ENCODE data around the gene CFAP54.

- TF ChIP-seq CTCF (conservative IDR thresholded peaks at IDR 0.05; ENCODE audit: low read depth in 2 of 2): no peak
- no peak for TF ChIP-seq EZH2 (IDR thresholded peaks at IDR 0.05; ENCODE audit: low read depth, unreplicated experiment)
- TF ChIP-seq POLR2AphosphoS5 (IDR thresholded peaks at IDR 0.05; ENCODE audit: low read depth): no peak
- TF ChIP-seq JUNB (IDR thresholded peaks at IDR 0.05; ENCODE audit: unreplicated experiment): no peak
- TF ChIP-seq CREB1 (CRISPR knock-in tag; IDR thresholded peaks at IDR 0.05; ENCODE audit: low read depth): no peak
- TF ChIP-seq REST (IDR thresholded peaks at IDR 0.05; ENCODE audit: unreplicated experiment): no peak
- TF ChIP-seq ETS1 (IDR thresholded peaks at IDR 0.05): no peak
- no peak for TF ChIP-seq EZH2phosphoT487 (IDR thresholded peaks at IDR 0.05; ENCODE audit: unreplicated experiment)
- TF ChIP-seq ZNF114 (CRISPR knock-in tag; IDR thresholded peaks at IDR 0.05): no peak
Observed at GRCh38 chr12:96534339-96534738, 45.0 kb downstream of the CFAP54 start.
